ENCODE data around the gene TOR3A.

The TOR3A gene

DNA sequence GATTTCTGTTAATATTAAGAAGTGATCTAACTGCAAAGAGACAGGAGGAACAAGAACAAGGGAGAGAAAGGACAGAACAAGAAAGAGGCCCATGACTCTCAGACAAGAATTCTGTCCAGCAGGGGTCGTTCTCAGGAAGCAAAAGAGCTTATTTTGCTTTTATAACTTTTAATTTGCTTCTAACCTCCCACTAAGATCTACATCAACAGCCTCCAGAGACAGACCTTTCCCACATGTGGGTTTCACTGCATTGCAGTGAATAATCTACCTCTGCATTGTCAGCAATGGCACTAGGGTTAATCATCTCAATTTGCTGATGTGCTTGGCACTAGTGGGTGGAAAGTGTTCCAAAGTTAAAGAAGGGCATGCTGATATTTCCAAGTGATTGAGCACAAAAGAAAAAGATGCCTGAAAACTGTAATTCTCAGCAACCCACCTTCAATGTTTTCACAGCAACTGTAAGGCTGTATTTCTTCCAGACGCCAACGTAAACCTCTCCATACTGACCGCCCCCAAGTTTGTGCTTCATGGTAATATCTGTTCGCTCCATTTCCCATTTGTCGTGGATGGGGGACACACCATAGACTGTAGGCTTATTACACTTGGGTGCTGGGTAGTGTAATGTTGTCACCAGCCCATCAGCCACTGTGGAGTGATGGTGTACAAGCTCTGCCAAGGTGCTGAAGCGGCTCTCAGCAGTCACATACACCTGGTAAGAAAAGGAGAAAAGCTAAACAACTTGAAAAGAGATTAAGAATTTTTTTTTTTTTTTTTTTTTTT lies 39.5 kb downstream of the TOR3A start:
- TF ChIP-seq CTCF (IDR thresholded peaks at IDR 0.05; ENCODE audit: low read depth, low read length) (peak; percentile 41), MYC (IDR thresholded peaks at IDR 0.05; ENCODE audit: low read depth, low read length) (no peak)
- DNase-seq (ENCODE audit: low read depth): peak; percentile 62

GRCh38 chr1:179124873-179125272 lies 43.0 kb downstream of the TOR3A start:
- TF ChIP-seq, protein P1, sequence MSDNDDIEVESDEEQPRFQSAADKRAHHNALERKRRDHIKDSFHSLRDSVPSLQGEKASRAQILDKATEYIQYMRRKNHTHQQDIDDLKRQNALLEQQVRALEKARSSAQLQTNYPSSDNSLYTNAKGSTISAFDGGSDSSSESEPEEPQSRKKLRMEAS (IDR thresholded peaks at IDR 0.05; ENCODE audit: low read depth, low read length): no peak
- TF ChIP-seq CTCF (IDR thresholded peaks at IDR 0.05; ENCODE audit: low read depth, low read length) (no peak), POLR2A (IDR thresholded peaks at IDR 0.05; ENCODE audit: extremely low read depth, insufficient read length) (no peak), MYC (IDR thresholded peaks at IDR 0.05; ENCODE audit: low read depth, low read length) (no peak)
- DNase-seq (ENCODE audit: low read depth): no peak
- no peak overlapping the region for H3K4me3 ChIP-seq (ENCODE audit: low read depth, low read length)

More for the DNA sequence above, 39.5 kb downstream of the TOR3A start:
- H3K4me3 ChIP-seq (ENCODE audit: low read depth, low read length): no peak overlapping the region

DNA sequence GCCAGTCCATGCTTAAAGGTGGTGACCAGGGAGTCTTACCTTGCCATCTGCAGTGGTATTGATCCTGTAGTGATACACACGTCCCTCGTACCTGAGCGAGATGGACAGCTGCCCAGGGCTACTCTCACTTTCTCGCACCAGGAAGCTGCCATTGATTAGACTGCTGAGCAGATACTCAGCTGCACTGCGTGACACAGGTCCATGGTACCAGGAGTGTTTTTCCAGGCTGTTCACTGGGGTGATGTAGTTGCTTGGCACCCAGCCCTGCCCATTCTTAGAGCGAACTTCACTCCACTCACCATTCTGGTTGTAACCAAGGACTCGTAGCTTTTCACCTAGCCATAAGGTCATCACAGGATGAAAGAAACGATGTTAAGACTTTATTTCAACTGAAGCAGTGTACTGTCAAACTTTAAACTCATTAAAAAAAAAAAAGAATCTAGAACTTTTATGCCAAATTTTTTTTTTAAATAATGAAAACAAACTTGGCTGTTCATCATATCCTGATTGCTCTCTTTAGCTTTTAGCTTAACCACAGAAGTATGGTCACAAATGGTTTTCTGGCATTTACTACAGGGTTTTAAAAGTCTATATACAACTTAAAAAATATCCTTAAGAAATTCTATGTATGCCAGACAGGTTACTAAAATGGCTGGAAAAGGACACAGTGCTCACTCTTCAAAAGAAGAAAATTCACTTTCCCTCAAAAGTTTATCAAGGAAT lies 44.6 kb downstream of the TOR3A start:
- TF ChIP-seq CTCF (IDR thresholded peaks at IDR 0.05; ENCODE audit: low read depth, low read length): no peak
- TF ChIP-seq POLR2A (IDR thresholded peaks at IDR 0.05; ENCODE audit: extremely low read depth, insufficient read length): no peak
- TF ChIP-seq MYC (IDR thresholded peaks at IDR 0.05; ENCODE audit: low read depth, low read length): no peak
- TF ChIP-seq, protein P1 (IDR thresholded peaks at IDR 0.05; ENCODE audit: low read depth, low read length): no peak
- no peak overlapping the region for H3K4me3 ChIP-seq (ENCODE audit: low read depth, low read length)
- no peak for DNase-seq (ENCODE audit: low read depth)

- no peak for DNase-seq (ENCODE audit: low read depth)
- no peak overlapping the region for H3K4me3 ChIP-seq (ENCODE audit: low read depth, low read length)
These were observed 45.5 kb downstream of the TOR3A start for GRCh38 chr1:179127163-179127895.

GRCh38 chr1:179128520-179128919 lies 46.6 kb downstream of the TOR3A start:
- TF ChIP-seq MYC (IDR thresholded peaks at IDR 0.05; ENCODE audit: low read depth, low read length): no peak
- TF ChIP-seq, protein P1 (IDR thresholded peaks at IDR 0.05; ENCODE audit: low read depth, low read length): no peak
- TF ChIP-seq CTCF (IDR thresholded peaks at IDR 0.05; ENCODE audit: low read depth, low read length): no peak
- TF ChIP-seq POLR2A (IDR thresholded peaks at IDR 0.05; ENCODE audit: extremely low read depth, insufficient read length): no peak
- no peak for DNase-seq (ENCODE audit: low read depth)
- H3K4me3 ChIP-seq (ENCODE audit: low read depth, low read length): no peak overlapping the region

More at GRCh38 chr1:179127163-179127895, 45.5 kb downstream of the TOR3A start:
- TF ChIP-seq CTCF (IDR thresholded peaks at IDR 0.05; ENCODE audit: low read depth, low read length): no peak
- TF ChIP-seq, protein P1 (IDR thresholded peaks at IDR 0.05; ENCODE audit: low read depth, low read length): no peak
- TF ChIP-seq POLR2A (IDR thresholded peaks at IDR 0.05; ENCODE audit: extremely low read depth, insufficient read length): no peak
- TF ChIP-seq MYC (IDR thresholded peaks at IDR 0.05; ENCODE audit: low read depth, low read length): no peak
